Measurements from ENCODE around the gene WDR43.

The WDR43 gene

DNA sequence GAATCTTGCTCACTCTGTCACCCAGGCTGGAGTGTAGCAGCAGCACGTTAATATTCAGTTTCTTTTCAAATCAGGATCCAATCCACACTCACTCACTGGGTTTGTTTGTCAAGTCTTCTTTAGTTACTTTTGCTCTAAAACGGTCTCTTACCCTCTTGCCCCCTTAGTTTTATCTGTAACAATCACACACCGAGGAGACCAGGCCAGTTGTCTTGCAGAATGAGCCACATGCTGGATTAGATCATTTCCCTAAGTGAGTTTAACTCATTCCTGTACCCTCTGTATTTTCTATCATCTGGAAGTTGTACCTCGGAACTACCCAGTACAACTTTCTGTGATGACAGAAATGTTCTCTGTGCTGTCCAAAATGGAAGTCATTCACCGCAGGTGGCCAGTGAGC is 65.9 kb downstream of the WDR43 start:
- FAIRE-seq (no peak), DNase-seq (ENCODE audit: insufficient read length, low spot score) (no peak)
- TF ChIP-seq, protein P1, sequence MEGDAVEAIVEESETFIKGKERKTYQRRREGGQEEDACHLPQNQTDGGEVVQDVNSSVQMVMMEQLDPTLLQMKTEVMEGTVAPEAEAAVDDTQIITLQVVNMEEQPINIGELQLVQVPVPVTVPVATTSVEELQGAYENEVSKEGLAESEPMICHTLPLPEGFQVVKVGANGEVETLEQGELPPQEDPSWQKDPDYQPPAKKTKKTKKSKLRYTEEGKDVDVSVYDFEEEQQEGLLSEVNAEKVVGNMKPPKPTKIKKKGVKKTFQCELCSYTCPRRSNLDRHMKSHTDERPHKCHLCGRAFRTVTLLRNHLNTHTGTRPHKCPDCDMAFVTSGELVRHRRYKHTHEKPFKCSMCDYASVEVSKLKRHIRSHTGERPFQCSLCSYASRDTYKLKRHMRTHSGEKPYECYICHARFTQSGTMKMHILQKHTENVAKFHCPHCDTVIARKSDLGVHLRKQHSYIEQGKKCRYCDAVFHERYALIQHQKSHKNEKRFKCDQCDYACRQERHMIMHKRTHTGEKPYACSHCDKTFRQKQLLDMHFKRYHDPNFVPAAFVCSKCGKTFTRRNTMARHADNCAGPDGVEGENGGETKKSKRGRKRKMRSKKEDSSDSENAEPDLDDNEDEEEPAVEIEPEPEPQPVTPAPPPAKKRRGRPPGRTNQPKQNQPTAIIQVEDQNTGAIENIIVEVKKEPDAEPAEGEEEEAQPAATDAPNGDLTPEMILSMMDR (IDR thresholded peaks at IDR 0.05; ENCODE audit: insufficient read depth, missing control alignments): no peak

DNA sequence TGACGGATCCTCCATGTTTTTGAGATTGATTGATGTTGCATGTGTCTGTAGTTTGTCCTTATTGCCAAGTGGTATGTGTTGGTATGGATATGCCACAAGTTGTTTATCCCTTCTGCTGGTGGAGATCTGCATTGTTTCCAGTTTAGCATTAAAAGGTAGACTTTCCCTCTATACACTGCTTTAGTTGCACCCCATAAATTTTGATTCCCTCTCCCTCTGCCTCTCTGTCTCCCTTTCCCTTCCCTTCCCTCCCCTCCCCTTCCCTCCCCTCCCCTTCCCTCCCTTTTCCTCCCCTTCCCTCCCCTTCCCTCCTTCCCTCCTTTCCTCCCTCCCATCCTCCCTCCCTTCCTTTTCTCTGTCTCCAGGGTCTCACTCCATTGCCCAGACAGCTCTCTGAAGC is 68.0 kb downstream of the WDR43 start:
- no peak for DNase-seq (ENCODE audit: insufficient read length, low spot score)
- TF ChIP-seq, protein P1 (IDR thresholded peaks at IDR 0.05; ENCODE audit: insufficient read depth, missing control alignments): no peak
- FAIRE-seq: no peak

DNA sequence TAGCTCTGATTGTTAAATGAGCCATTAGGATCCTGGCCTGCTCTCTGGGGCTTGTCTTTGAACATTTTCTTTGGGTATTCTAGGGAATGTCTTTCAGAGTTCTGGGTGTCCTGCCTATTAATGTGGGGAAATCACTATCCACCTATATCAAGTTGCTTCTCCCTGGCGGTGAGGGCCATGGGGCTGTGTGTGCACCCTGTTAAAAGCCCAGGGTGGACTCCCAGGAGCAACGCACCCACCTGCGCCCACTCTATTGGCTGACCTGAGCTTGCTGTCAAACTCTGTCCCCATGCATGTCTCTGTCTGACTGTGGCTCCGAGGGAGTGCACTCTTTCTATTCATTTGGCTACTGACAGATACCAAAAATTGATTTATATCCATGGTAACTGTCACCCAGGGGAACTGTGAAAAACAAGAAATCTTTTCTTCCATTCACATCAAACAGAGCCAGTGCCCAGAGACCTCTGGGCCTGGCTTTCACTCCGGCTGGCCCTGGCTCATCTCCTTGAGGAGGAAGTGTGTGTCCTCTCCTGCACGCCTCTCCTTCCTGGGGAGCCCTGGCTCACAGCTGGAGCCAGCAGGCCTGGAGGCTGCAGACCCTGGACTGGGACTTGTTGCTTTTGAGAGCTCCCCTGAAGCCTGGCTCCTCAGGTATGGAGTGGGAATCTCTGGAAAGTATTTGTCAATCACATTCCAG is 76.1 kb downstream of the WDR43 start:
- no peak for FAIRE-seq

DNA sequence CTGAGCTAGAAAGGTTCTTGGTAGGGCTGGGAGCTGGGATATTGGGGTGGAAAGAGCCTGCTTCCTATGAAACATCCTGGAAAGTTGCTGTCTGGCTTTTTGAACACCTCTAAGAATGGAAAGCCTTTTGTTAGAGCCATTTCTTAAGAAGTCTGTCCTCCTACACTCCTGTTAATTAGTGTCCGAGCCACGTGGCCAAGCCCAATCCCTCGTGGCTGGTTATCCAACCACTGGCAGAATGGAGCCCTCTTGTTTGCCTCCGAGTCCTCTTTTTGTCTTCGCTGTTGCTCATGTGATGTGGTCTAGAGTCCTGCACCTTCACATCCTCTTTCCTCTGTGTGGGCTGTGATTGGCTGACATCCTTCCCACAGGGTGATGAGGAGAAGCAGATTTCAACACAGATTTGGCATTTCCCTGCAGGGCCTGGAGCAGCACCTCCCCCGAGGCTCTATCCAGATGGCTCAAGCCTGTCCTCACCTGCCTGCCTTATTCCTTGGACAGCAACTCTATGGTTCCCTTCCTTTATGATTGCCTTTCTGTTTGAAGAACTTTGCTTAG is 78.4 kb downstream of the WDR43 start:
- TF ChIP-seq, protein P1 (IDR thresholded peaks at IDR 0.05; ENCODE audit: insufficient read depth, missing control alignments): no peak
- FAIRE-seq: no peak

More for the DNA sequence above, 76.1 kb downstream of the WDR43 start:
- no peak for DNase-seq (ENCODE audit: insufficient read length, low spot score)
- TF ChIP-seq, protein P1 (IDR thresholded peaks at IDR 0.05; ENCODE audit: insufficient read depth, missing control alignments): no peak

DNA sequence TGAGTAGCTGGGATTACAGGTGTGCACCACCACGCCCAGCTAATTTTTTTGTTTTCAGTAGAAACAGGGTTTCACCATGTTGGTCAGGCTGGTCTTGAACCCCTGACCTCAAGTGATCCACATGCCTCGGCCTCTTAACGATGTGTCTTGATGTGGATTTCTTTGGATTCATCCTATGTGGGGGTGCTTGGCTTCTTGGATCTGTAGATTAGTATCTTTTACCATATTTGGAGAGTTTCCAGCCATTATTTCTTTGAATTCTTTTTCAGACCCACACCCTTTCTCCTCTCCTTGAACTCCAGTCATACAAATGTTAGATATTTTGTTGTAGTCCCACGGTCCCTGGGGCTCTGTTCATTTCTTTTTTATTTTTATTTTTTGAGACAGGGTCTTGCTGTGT is 79.8 kb downstream of the WDR43 start:
- TF ChIP-seq, protein P1 (IDR thresholded peaks at IDR 0.05; ENCODE audit: insufficient read depth, missing control alignments): no peak
- DNase-seq (ENCODE audit: insufficient read length, low spot score) (no peak), FAIRE-seq (no peak)

More for the DNA sequence above, 78.4 kb downstream of the WDR43 start:
- no peak for DNase-seq (ENCODE audit: insufficient read length, low spot score)

DNA sequence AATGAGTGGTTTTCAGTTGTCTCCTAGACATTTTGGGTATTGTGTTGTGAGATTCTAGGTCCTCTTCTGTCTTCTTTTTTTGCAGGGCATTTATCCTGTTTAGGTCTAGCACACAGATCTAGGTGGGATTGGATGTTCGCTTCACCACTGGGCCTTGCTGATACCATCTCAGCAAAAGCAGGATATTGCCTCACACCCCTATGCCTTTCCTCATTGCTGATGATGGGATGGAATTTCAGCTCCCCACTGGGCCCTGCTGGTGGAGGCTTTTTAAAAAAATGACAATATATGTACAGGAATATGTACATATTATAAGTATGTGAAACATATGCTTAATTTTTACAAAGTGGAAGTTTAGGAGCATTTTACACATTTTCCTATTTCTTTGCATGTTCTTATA is 81.2 kb downstream of the WDR43 start:
- TF ChIP-seq, protein P1 (IDR thresholded peaks at IDR 0.05; ENCODE audit: insufficient read depth, missing control alignments): no peak
- no peak for DNase-seq (ENCODE audit: insufficient read length, low spot score)
- no peak for FAIRE-seq

DNA sequence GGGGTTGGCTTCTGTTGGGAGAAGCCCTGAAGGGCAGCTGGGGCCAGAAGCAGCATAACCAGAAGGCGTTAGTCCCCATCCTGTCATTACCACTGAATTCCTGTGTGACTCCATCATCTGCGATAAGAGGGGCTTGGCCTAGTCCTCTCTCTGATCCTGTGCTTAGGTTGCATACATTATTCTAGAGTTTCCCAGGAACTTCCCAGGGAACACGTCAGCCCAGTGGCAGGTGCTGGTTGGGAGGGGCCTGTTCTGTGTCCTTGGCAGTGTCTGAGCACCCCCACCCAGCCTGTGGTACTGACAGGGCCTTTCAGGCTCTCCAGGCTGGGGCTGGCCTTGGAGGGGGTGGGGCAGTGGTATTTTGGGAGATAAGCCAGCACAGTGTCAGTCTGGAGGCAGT is 82.1 kb downstream of the WDR43 start:
- FAIRE-seq (no peak), DNase-seq (ENCODE audit: insufficient read length, low spot score) (no peak)
- TF ChIP-seq, protein P1 (IDR thresholded peaks at IDR 0.05; ENCODE audit: insufficient read depth, missing control alignments): no peak

Measured in D721Med (cell line).